Suprapubic skin (tissue), 4 donors: ENCODE data around the gene OR51B2.

ENCODE experiments used
- CTCF ChIP-seq, 2 donors: fragments of 200-600 bp in 1 of 2; fragments of 450-650 bp in 1 of 2; sonication (generic) in 1 of 2; IDR thresholded peaks; one replicate each; pipeline ENCODE4 v1.5.1; 2016 to 2019; ENCODE audit warnings: antibody characterized with exemption in 2 of 2, mild to moderate bottlenecking in 1 of 2, moderate library complexity in 1 of 2
- POLR2A ChIP-seq, 2 donors: fragments of 450-650 bp; IDR thresholded peaks; one replicate each; pipeline ENCODE4 v1.6.1; 2017; ENCODE audit warnings: antibody characterized with exemption in 2 of 2, mild to moderate bottlenecking in 2 of 2, moderate library complexity in 2 of 2
- POLR2AphosphoS5 ChIP-seq, 3 donors: sonication (generic); formaldehyde crosslinking; IDR thresholded peaks; one replicate each; pipeline ENCODE4 v1.6.1; 2017; ENCODE audit warnings: antibody characterized with exemption in 3 of 3

GRCh38 chr11:5279471-5280090, 44.5 kb downstream of the OR51B2 start:
- no peak for TF ChIP-seq CTCF (IDR thresholded peaks at IDR 0.05)
- no peak for TF ChIP-seq POLR2AphosphoS5 (IDR thresholded peaks at IDR 0.05)
- no peak for TF ChIP-seq POLR2A (IDR thresholded peaks at IDR 0.05)
